ENCODE measurements around the gene SMAD5.

GRCh38 chr5:136213919-136214493, 81.4 kb downstream of the SMAD5 start:
- TF ChIP-seq, protein P1, sequence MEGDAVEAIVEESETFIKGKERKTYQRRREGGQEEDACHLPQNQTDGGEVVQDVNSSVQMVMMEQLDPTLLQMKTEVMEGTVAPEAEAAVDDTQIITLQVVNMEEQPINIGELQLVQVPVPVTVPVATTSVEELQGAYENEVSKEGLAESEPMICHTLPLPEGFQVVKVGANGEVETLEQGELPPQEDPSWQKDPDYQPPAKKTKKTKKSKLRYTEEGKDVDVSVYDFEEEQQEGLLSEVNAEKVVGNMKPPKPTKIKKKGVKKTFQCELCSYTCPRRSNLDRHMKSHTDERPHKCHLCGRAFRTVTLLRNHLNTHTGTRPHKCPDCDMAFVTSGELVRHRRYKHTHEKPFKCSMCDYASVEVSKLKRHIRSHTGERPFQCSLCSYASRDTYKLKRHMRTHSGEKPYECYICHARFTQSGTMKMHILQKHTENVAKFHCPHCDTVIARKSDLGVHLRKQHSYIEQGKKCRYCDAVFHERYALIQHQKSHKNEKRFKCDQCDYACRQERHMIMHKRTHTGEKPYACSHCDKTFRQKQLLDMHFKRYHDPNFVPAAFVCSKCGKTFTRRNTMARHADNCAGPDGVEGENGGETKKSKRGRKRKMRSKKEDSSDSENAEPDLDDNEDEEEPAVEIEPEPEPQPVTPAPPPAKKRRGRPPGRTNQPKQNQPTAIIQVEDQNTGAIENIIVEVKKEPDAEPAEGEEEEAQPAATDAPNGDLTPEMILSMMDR (IDR thresholded peaks at IDR 0.05) = no peak
- no peak for TF ChIP-seq EZH2 (IDR thresholded peaks at IDR 0.05; ENCODE audit: borderline replicate concordance, insufficient read depth, low read depth, low read length, poor library complexity, severe bottlenecking)

Measured in B cell (primary cell).